ENCODE results near the gene IL1R2.
A peak's percentile ranks its signal among the peaks of the same experiment; 100 is the strongest.

The IL1R2 gene

DNA sequence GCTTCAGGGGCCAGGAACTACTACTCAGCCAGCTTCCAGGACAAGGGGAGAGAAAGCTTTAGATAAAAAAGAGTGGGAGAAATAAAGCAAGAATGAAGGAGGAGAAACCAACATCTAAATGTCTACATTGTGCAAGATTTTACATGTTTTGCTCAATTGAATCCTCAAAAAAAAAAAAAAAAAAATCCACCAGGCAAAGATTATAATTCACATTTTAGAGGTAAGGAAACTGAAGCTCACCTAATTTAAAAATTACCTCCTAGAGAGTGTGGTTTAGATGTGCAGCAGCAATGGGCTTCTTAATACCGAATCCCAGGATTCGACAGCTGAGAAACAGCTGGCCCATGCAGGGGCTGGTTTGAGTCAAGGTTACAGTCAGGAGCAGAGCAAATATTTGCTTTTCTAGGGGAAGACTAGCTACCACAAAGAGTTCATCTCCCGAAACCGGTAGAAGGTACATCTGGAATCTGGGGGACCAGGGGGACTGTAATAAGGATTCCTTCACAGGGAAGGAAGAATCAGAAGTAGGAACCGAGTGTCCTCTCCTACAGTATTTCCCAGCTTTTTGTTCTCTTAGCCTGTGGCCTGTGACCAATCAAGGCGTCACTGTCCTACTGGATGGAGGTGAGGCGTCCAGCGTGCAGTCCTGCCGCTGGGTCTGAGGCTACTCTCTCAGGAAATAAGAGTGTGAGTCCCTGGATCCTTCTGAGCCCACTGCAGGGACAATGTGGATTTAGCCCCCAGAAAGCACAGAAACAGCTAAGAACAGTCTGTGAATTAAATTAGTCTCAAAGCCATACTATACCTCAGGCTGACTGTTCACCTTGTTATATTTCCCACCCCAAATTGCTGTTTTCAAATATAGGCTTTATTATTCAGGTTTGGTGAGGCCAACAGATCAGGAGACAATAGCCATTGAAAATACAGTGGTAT lies 42.3 kb downstream of the IL1R2 start:
- no peak for TF ChIP-seq EZH2phosphoT487 (IDR thresholded peaks at IDR 0.05; ENCODE audit: low read depth)
- TF ChIP-seq, protein P1, sequence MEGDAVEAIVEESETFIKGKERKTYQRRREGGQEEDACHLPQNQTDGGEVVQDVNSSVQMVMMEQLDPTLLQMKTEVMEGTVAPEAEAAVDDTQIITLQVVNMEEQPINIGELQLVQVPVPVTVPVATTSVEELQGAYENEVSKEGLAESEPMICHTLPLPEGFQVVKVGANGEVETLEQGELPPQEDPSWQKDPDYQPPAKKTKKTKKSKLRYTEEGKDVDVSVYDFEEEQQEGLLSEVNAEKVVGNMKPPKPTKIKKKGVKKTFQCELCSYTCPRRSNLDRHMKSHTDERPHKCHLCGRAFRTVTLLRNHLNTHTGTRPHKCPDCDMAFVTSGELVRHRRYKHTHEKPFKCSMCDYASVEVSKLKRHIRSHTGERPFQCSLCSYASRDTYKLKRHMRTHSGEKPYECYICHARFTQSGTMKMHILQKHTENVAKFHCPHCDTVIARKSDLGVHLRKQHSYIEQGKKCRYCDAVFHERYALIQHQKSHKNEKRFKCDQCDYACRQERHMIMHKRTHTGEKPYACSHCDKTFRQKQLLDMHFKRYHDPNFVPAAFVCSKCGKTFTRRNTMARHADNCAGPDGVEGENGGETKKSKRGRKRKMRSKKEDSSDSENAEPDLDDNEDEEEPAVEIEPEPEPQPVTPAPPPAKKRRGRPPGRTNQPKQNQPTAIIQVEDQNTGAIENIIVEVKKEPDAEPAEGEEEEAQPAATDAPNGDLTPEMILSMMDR (IDR thresholded peaks at IDR 0.05; ENCODE audit: low read depth, low read length): no peak
- Histone ChIP-seq H3K9me3 (ENCODE audit: insufficient read depth, low read length) (no peaks in the 10 kb centered on the region), H2AFZ (ENCODE audit: low read depth, low read length) (peak overlapping the region; percentile 66), H3K79me2 (ENCODE audit: low read length) (no peaks in the 10 kb centered on the region), H3K4me2 (ENCODE audit: low read length) (peak overlapping the region; percentile 70), H4K20me1 (ENCODE audit: insufficient read depth, low read length) (no peaks in the 10 kb centered on the region), H3K36me3 (replicated peaks; ENCODE audit: low read depth, low read length) (no peaks in the 10 kb centered on the region), H3K4me1 (ENCODE audit: low read length) (peaks cover 16% of the 10 kb centered on the region), H3K4me3 (ENCODE audit: low read length) (no peak overlapping the region), H3K27ac (ENCODE audit: low read length) (no peak overlapping the region), H3K9ac (ENCODE audit: low read length) (no peak overlapping the region), H3K27me3 (ENCODE audit: low read depth, low read length) (0 out of 2 replicates have a peak, but pooled peaks cover 4% of the 10 kb centered on the region)

DNA sequence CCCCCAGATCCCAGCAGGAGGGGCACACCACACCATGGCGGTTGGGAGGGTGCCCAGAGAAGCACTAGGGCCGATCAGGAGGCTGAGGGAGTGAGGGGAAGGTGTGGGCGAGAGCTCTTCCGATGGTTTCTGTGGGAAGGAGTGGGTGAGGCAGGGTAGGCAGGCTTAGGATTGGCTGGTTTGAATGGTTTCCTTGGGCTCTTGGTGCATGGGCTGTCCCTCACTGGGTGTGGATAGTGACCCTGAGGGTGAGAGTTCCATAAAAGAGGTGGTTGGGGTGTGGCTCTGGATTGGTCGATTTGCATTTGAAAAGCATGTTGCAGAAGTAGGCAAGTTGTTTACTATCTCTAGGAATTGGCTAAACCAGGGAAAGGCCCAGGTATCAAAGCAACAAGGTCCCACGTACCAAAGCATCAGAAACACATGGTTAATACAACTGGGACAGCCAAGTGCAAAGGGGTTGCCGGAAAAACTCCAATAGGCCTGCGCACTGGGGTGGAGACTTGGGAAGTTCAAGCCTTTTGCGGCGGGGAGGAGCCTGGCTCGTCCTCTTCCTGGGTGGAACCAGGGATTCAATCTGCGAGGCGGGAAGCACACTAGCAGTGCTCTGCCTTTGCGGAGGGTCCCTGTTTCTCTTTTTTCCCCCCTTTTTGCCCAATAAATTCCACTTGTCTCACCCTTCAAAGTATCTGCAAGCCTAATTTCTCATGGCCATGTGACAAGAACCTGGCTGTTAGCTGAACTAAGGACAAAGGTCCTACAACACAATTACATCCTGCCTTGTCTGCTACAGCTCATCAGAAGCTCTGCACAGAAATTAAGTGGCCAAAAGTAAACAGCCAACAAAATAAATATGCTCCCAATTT lies 43.2 kb downstream of the IL1R2 start:
- Histone ChIP-seq H3K27ac (ENCODE audit: low read length) (no peak overlapping the region), H3K4me2 (ENCODE audit: low read length) (no peak overlapping the region), H3K9ac (ENCODE audit: low read length) (no peak overlapping the region)

DNA sequence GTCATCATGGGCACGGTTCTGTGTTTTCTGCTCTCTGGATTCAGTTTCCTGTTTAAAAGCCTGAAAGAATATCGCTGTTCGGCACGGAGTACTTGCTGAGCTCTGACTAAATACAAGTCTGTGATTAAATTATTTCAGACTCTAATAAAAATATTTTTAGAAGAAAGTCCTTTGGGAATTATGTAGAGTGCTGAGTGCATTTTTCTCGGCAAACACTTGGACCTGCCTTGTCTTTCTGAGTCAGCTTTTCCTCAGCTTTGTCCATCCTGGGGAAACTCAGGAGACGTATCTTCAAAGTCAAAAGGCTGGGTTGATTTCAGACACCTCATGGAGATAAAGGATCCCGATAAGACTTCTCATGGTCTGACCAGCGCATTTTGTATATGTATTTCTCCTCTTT lies 45.9 kb downstream of the IL1R2 start:
- Histone ChIP-seq H3K4me2 (ENCODE audit: low read length) (no peak overlapping the region), H3K4me1 (ENCODE audit: low read length) (peaks cover 32% of the 10 kb centered on the region), H3K36me3 (replicated peaks; ENCODE audit: low read depth, low read length) (no peaks in the 10 kb centered on the region), H3K27ac (ENCODE audit: low read length) (no peak overlapping the region), H2AFZ (ENCODE audit: low read depth, low read length) (no peak overlapping the region), H3K9ac (ENCODE audit: low read length) (no peak overlapping the region), H3K27me3 (ENCODE audit: low read depth, low read length) (0 out of 2 replicates have a peak, but pooled peaks cover 8% of the 10 kb centered on the region), H3K9me3 (ENCODE audit: insufficient read depth, low read length) (no peaks in the 10 kb centered on the region), H4K20me1 (ENCODE audit: insufficient read depth, low read length) (no peaks in the 10 kb centered on the region), H3K4me3 (ENCODE audit: low read length) (no peak overlapping the region), H3K79me2 (ENCODE audit: low read length) (no peaks in the 10 kb centered on the region)
- no peak for TF ChIP-seq EZH2phosphoT487 (IDR thresholded peaks at IDR 0.05; ENCODE audit: low read depth)
- TF ChIP-seq, protein P1 (IDR thresholded peaks at IDR 0.05; ENCODE audit: low read depth, low read length): no peak

More for the DNA sequence above, 43.2 kb downstream of the IL1R2 start:
- H3K36me3 ChIP-seq (replicated peaks; ENCODE audit: low read depth, low read length): no peaks in the 10 kb centered on the region
- H3K27me3 ChIP-seq (ENCODE audit: low read depth, low read length): 0 out of 2 replicates have a peak, but pooled peaks cover 4% of the 10 kb centered on the region
- no peaks in the 10 kb centered on the region for H3K9me3 ChIP-seq (ENCODE audit: insufficient read depth, low read length)
- no peaks in the 10 kb centered on the region for H3K79me2 ChIP-seq (ENCODE audit: low read length)
- H3K4me3 ChIP-seq (ENCODE audit: low read length): no peak overlapping the region
- H4K20me1 ChIP-seq (ENCODE audit: insufficient read depth, low read length): no peaks in the 10 kb centered on the region
- H3K4me1 ChIP-seq (ENCODE audit: low read length): peaks cover 15% of the 10 kb centered on the region
- no peak for TF ChIP-seq EZH2phosphoT487 (IDR thresholded peaks at IDR 0.05; ENCODE audit: low read depth)
- TF ChIP-seq, protein P1 (IDR thresholded peaks at IDR 0.05; ENCODE audit: low read depth, low read length): no peak
- H2AFZ ChIP-seq (ENCODE audit: low read depth, low read length): no peak overlapping the region

DNA sequence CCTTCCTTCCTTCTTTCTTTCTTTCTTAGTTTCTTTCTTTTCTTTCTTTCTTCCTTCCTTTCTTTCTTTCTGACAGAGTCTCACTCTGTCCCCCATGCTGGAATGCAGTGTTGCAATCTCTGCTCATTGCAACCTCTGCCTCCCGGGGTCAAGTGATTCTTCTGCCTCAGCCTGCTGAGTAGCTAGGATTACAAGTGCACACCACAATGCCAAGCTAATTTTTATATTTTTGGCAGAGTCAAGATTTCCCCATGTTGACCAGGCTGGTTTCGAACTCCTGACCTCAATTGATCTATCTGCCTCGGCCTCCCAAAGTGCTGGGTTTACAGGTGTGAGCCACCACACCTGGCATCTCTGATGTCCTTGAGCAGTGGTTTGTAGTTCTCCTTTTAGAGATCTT lies 48.5 kb downstream of the IL1R2 start:
- Histone ChIP-seq H3K79me2 (ENCODE audit: low read length) (no peaks in the 10 kb centered on the region), H3K9ac (ENCODE audit: low read length) (no peak overlapping the region), H3K27ac (ENCODE audit: low read length) (no peak overlapping the region), H3K4me2 (ENCODE audit: low read length) (no peak overlapping the region), H3K9me3 (ENCODE audit: insufficient read depth, low read length) (no peaks in the 10 kb centered on the region), H3K36me3 (replicated peaks; ENCODE audit: low read depth, low read length) (no peaks in the 10 kb centered on the region), H4K20me1 (ENCODE audit: insufficient read depth, low read length) (no peaks in the 10 kb centered on the region), H3K27me3 (ENCODE audit: low read depth, low read length) (0 out of 2 replicates have a peak, but pooled peaks cover 10% of the 10 kb centered on the region), H3K4me3 (ENCODE audit: low read length) (no peak overlapping the region), H3K4me1 (ENCODE audit: low read length) (peaks cover 33% of the 10 kb centered on the region), H2AFZ (ENCODE audit: low read depth, low read length) (no peak overlapping the region)
- TF ChIP-seq, protein P1 (IDR thresholded peaks at IDR 0.05; ENCODE audit: low read depth, low read length): no peak
- TF ChIP-seq EZH2phosphoT487 (IDR thresholded peaks at IDR 0.05; ENCODE audit: low read depth): no peak
